ENCODE results near the gene MYL3. TPM values are rescaled to one million over a fixed set of nuclear protein-coding genes. Genes with fewer than 3 reads are reported as not detected.

MYL3 gene
- polyA plus RNA-seq, 1 donor from 2014 or later: 2.1 TPM

DNA sequence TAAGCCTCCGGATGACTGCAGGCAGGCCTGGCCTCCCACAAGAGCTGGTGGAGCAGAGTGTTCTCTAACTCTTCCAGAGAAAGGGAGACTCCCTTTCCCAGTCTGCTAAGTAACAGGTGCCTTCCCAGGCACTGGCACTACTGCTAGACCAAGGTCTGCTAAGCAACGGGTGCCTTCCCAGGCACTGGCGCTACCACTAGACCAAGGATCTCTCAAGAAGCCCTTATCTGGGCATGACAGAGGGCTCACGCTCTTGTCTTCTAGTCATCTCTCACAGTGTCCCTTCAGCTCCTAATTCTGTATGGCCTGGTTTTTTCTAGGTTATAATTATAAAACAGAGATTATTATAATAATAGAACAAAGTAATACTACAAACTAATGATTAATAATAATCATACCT lies 27.8 kb downstream of the MYL3 start:
- Histone ChIP-seq H3K79me2 (replicated peaks; ENCODE audit: insufficient read depth, low read length) (no peaks in the 10 kb centered on the region), H3K9ac (ENCODE audit: low read length) (no peak overlapping the region), H3K27me3 (ENCODE audit: insufficient read depth, low read depth, low read length) (no peaks in the 10 kb centered on the region), H3K9me2 (ENCODE audit: insufficient read depth, low read length) (no peaks in the 10 kb centered on the region), H3K27ac (ENCODE audit: low read length) (no peak overlapping the region), H3K9me3 (ENCODE audit: low read length) (peaks cover 8% of the 10 kb centered on the region), H4K20me1 (ENCODE audit: insufficient read depth) (no peaks in the 10 kb centered on the region), H3K36me3 (ENCODE audit: insufficient read depth, low read length) (no peaks in the 10 kb centered on the region), H3F3A (ENCODE audit: insufficient read depth, low read length, poor library complexity, severe bottlenecking) (no peaks in the 10 kb centered on the region), H2AFZ (ENCODE audit: low read depth, low read length) (no peak overlapping the region), H3K4me2 (ENCODE audit: low read length) (no peak overlapping the region), H3K4me3 (ENCODE audit: low read length) (no peak overlapping the region)
- TF ChIP-seq EZH2 (IDR thresholded peaks at IDR 0.05; ENCODE audit: borderline replicate concordance, insufficient read depth, low read length, poor library complexity, severe bottlenecking) (no peak), POLR2AphosphoS5 (IDR thresholded peaks at IDR 0.05) (no peak), MXI1 (conservative IDR thresholded peaks at IDR 0.05; ENCODE audit: poor library complexity, severe bottlenecking) (no peak)

- Histone ChIP-seq H3F3A (ENCODE audit: insufficient read depth, low read length, poor library complexity, severe bottlenecking) (no peaks in the 10 kb centered on the region), H3K9me3 (ENCODE audit: low read length) (peaks cover 8% of the 10 kb centered on the region), H3K9me2 (ENCODE audit: insufficient read depth, low read length) (no peaks in the 10 kb centered on the region), H2AFZ (ENCODE audit: low read depth, low read length) (no peak overlapping the region), H3K9ac (ENCODE audit: low read length) (no peak overlapping the region), H3K27ac (ENCODE audit: low read length) (no peak overlapping the region), H3K36me3 (ENCODE audit: insufficient read depth, low read length) (no peaks in the 10 kb centered on the region), H4K20me1 (ENCODE audit: insufficient read depth) (no peaks in the 10 kb centered on the region), H3K4me2 (ENCODE audit: low read length) (no peak overlapping the region), H3K27me3 (ENCODE audit: insufficient read depth, low read depth, low read length) (no peaks in the 10 kb centered on the region), H3K79me2 (replicated peaks; ENCODE audit: insufficient read depth, low read length) (no peaks in the 10 kb centered on the region), H3K4me3 (ENCODE audit: low read length) (no peak overlapping the region)
- TF ChIP-seq SMC3 (conservative IDR thresholded peaks at IDR 0.05; ENCODE audit: poor library complexity): no peak
- no peak for TF ChIP-seq RAD21 (conservative IDR thresholded peaks at IDR 0.05)
- no peak for TF ChIP-seq REST (IDR thresholded peaks at IDR 0.05; ENCODE audit: borderline replicate concordance)
- TF ChIP-seq TAF1 (IDR thresholded peaks at IDR 0.05; ENCODE audit: low read depth): no peak
- no peak for TF ChIP-seq MXI1 (conservative IDR thresholded peaks at IDR 0.05; ENCODE audit: poor library complexity, severe bottlenecking)
- no peak for TF ChIP-seq POLR2AphosphoS5 (IDR thresholded peaks at IDR 0.05)
- no peak for TF ChIP-seq EZH2 (IDR thresholded peaks at IDR 0.05; ENCODE audit: borderline replicate concordance, insufficient read depth, low read length, poor library complexity, severe bottlenecking)
- TF ChIP-seq CTCF (IDR thresholded peaks at IDR 0.05; ENCODE audit: poor library complexity, severe bottlenecking): no peak
- no peak for TF ChIP-seq EP300 (conservative IDR thresholded peaks at IDR 0.05; ENCODE audit: poor library complexity, severe bottlenecking)
These were observed 28.2 kb downstream of the MYL3 start for GRCh38 chr3:46835054-46835453.

Measured in neural cell (in vitro differentiated cells).